GM23248 (cell line): ENCODE results near the gene ZNF334. TPM values are rescaled to one million over a fixed set of nuclear protein-coding genes. Genes with fewer than 3 reads are reported as not detected.

Experiments used
- DNase-seq: peaks from one replicate; pipeline ENCODE4 v3.0.0-alpha.2; 2015
- H2AFZ ChIP-seq: fragments of 200-600 bp; sonication (generic); 2 replicates; pipeline ENCODE4 v1.6.1; 2016; ENCODE audit warnings: antibody characterized with exemption
- H3F3A ChIP-seq: fragments of 200-600 bp; sonication (generic); 2 replicates; pipeline ENCODE4 v1.6.1; 2016; ENCODE audit warnings: mild to moderate bottlenecking, antibody characterized with exemption, mixed run types; ENCODE audit not compliant: insufficient read depth
- H3K27ac ChIP-seq: fragments of 200-600 bp; sonication (generic); 2 replicates; pipeline ENCODE4 v1.5.1; 2016; ENCODE audit warnings: mild to moderate bottlenecking
- H3K27me3 ChIP-seq: fragments of 200-600 bp; sonication (generic); replicated peaks from 2 replicates; pipeline ENCODE4 v1.6.1; 2016; ENCODE audit warnings: mild to moderate bottlenecking; ENCODE audit not compliant: insufficient read depth
- H3K36me3 ChIP-seq: fragments of 200-600 bp; sonication (generic); 2 replicates; pipeline ENCODE4 v1.6.1; 2016; ENCODE audit warnings: low read depth, mild to moderate bottlenecking
- H3K4me1 ChIP-seq: fragments of 200-600 bp; sonication (generic); 2 replicates; pipeline ENCODE4 v1.6.1; 2016; ENCODE audit warnings: mild to moderate bottlenecking; ENCODE audit not compliant: insufficient read depth
- H3K4me2 ChIP-seq: fragments of 200-600 bp; sonication (generic); one replicate; pipeline ENCODE4 v1.6.1; 2016; ENCODE audit warnings: mild to moderate bottlenecking; ENCODE audit not compliant: unreplicated experiment
- H3K4me3 ChIP-seq: fragments of 200-600 bp; sonication (generic); 2 replicates; pipeline ENCODE4 v1.5.1; 2016; ENCODE audit warnings: mild to moderate bottlenecking
- H3K79me2 ChIP-seq: fragments of 200-600 bp; sonication (generic); 2 replicates; pipeline ENCODE4 v1.6.1; 2016; ENCODE audit warnings: mild to moderate bottlenecking; ENCODE audit not compliant: insufficient read depth
- H3K9ac ChIP-seq: fragments of 200-600 bp; sonication (generic); 2 replicates; pipeline ENCODE4 v1.6.1; 2016; ENCODE audit warnings: mild to moderate bottlenecking
- H3K9me2 ChIP-seq: fragments of 200-600 bp; sonication (generic); 2 replicates; pipeline ENCODE4 v1.6.1; 2016; ENCODE audit warnings: mixed run types, mild to moderate bottlenecking, moderate library complexity; ENCODE audit not compliant: insufficient read depth
- H3K9me3 ChIP-seq: fragments of 200-600 bp; sonication (generic); one replicate; pipeline ENCODE4 v1.6.1; 2017; ENCODE audit warnings: low read depth
- H4K20me1 ChIP-seq: fragments of 200-600 bp; sonication (generic); 2 replicates; pipeline ENCODE4 v1.6.0; 2016; ENCODE audit not compliant: insufficient read depth
- EZH2 ChIP-seq: fragments of 200-600 bp; sonication (generic); IDR thresholded peaks from 2 replicates; pipeline ENCODE4 v1.6.1; 2018; ENCODE audit warnings: antibody characterized with exemption, mild to moderate bottlenecking; ENCODE audit not compliant: insufficient read depth, poor library complexity, severe bottlenecking
- EZH2phosphoT487 ChIP-seq: fragments of 200-600 bp; sonication (generic); IDR thresholded peaks from 2 replicates; pipeline ENCODE4 v1.6.1; 2018; ENCODE audit warnings: antibody characterized with exemption, moderate library complexity, mild to moderate bottlenecking, low read depth; ENCODE audit not compliant: insufficient read depth
- WGBS, 2 experiments: methylation state at CpG; one replicate each; pipeline ENCODE4 v1.1.6; 2015 to 2017; ENCODE audit warnings: low lambda C conversion rate in 2 of 2, low coverage in 1 of 2; ENCODE audit errors: missing lambda C conversion rate in 2 of 2; 5-methylcytosine and 5-hydroxymethylcytosine counted together
- in situ Hi-C: fragments of 300-500 bp; cut with MboI; formaldehyde crosslinking; loops from 2 replicates; pipeline ENCODE4 v1.15.0; 2020
- polyA plus RNA-seq: library from polyadenylated mRNA; unstranded; fragments of >200 nt; fragmentation: Nextera tagmentation; extraction: Ambion mirVana; gene quantifications from 2 replicates; pipeline ENCODE4 v1.2.1, GENCODE V29; 2016
- total RNA-seq: library from RNA; depleted of rRNA; stranded (reverse); fragments of >200 nt; shearing (Covaris generic); gene quantifications from 2 replicates; pipeline ENCODE4 v1.2.3, GENCODE V29; 2014

Gene ZNF334
- total and polyA plus RNA-seq, 2 experiments from 2014 or later: 1.1 to 1.4 TPM

GRCh38 chr20:46487628-46488027, 25.7 kb downstream of the ZNF334 start:
- Histone ChIP-seq H2AFZ (no peak overlapping the region), H3K9me3 (no peaks in the 10 kb centered on the region), H3K36me3 (no peaks in the 10 kb centered on the region), H3K4me2 (no peak overlapping the region), H3K9ac (no peak overlapping the region), H3K4me1 (no peaks in the 10 kb centered on the region), H3K27ac (no peak overlapping the region), H3F3A (no peaks in the 10 kb centered on the region), H3K4me3 (no peak overlapping the region), H3K79me2 (no peaks in the 10 kb centered on the region), H3K9me2 (no peaks in the 10 kb centered on the region), H4K20me1 (no peaks in the 10 kb centered on the region), H3K27me3 (peaks cover 23% of the 10 kb centered on the region)
- DNase-seq: no peak
- TF ChIP-seq EZH2 (no peak), EZH2phosphoT487 (no peak)
- in situ Hi-C loops: no loop called here
- WGBS, 2 experiments: 21 to 24% methylated on average over 2 of the region's 2 CpGs

- H3K4me2 ChIP-seq: peak overlapping the region; percentile 59
- no peak overlapping the region for H3K9ac ChIP-seq
- in situ Hi-C loops: no loop called here
- 1 to 4% methylated on average over 4 of the region's 4 CpGs for WGBS, 2 experiments
- H3K79me2 ChIP-seq: no peaks in the 10 kb centered on the region
- TF ChIP-seq EZH2phosphoT487 (no peak), EZH2 (no peak)
- no peaks in the 10 kb centered on the region for H3K9me3 ChIP-seq
- no peaks in the 10 kb centered on the region for H3K4me1 ChIP-seq
- no peaks in the 10 kb centered on the region for H3K9me2 ChIP-seq
- no peak overlapping the region for H3K27ac ChIP-seq
- no peaks in the 10 kb centered on the region for H3F3A ChIP-seq
- no peaks in the 10 kb centered on the region for H3K36me3 ChIP-seq
- DNase-seq: peak; percentile 1
- H2AFZ ChIP-seq: peak overlapping the region; percentile 19; the same call in 1 of the 2 replicates
- H3K27me3 ChIP-seq: peaks cover 23% of the 10 kb centered on the region
- no peaks in the 10 kb centered on the region for H4K20me1 ChIP-seq
- peak overlapping the region; percentile 35; the same call in 1 of the 2 replicates for H3K4me3 ChIP-seq
These were observed 27.9 kb downstream of the ZNF334 start for GRCh38 chr20:46485431-46485830.

GRCh38 chr20:46484954-46485353, 28.4 kb downstream of the ZNF334 start:
- no peak for TF ChIP-seq EZH2phosphoT487
- TF ChIP-seq EZH2: no peak
- H3K9me3 ChIP-seq: no peaks in the 10 kb centered on the region
- H3K4me1 ChIP-seq: no peaks in the 10 kb centered on the region
- H3K79me2 ChIP-seq: no peaks in the 10 kb centered on the region
- 14 to 19% methylated on average over 3 of the region's 3 CpGs for WGBS, 2 experiments
- no peak overlapping the region for H3K9ac ChIP-seq
- no peak for DNase-seq
- H2AFZ ChIP-seq: no peak overlapping the region
- H3K4me3 ChIP-seq: no peak overlapping the region
- H3F3A ChIP-seq: no peaks in the 10 kb centered on the region
- no peak overlapping the region for H3K27ac ChIP-seq
- H3K27me3 ChIP-seq: peaks cover 23% of the 10 kb centered on the region
- H4K20me1 ChIP-seq: no peaks in the 10 kb centered on the region
- in situ Hi-C loops: no loop called here
- no peaks in the 10 kb centered on the region for H3K36me3 ChIP-seq
- no peak overlapping the region for H3K4me2 ChIP-seq
- H3K9me2 ChIP-seq: no peaks in the 10 kb centered on the region

- Histone ChIP-seq H3F3A (no peaks in the 10 kb centered on the region), H3K27ac (no peak overlapping the region), H3K9me3 (no peaks in the 10 kb centered on the region), H3K36me3 (no peaks in the 10 kb centered on the region), H2AFZ (no peak overlapping the region), H3K4me2 (no peak overlapping the region), H4K20me1 (no peaks in the 10 kb centered on the region), H3K79me2 (no peaks in the 10 kb centered on the region), H3K27me3 (peaks cover 23% of the 10 kb centered on the region), H3K4me1 (no peaks in the 10 kb centered on the region), H3K4me3 (no peak overlapping the region), H3K9ac (no peak overlapping the region), H3K9me2 (no peaks in the 10 kb centered on the region)
- WGBS, 2 experiments: 31 to 33% methylated on average over 2 of the region's 2 CpGs
- no peak for TF ChIP-seq EZH2phosphoT487
- in situ Hi-C loops: no loop called here
- DNase-seq: no peak
These were observed 29.5 kb downstream of the ZNF334 start for GRCh38 chr20:46483879-46484278.

GRCh38 chr20:46482864-46483263, 30.5 kb downstream of the ZNF334 start:
- peaks cover 22% of the 10 kb centered on the region for H3K27me3 ChIP-seq
- H3K36me3 ChIP-seq: no peaks in the 10 kb centered on the region
- H3K4me2 ChIP-seq: no peak overlapping the region
- no peaks in the 10 kb centered on the region for H4K20me1 ChIP-seq
- H3K9me3 ChIP-seq: no peaks in the 10 kb centered on the region
- TF ChIP-seq EZH2: no peak
- no peak for TF ChIP-seq EZH2phosphoT487
- 54 to 57% methylated on average over 2 of the region's 2 CpGs for WGBS, 2 experiments
- no peaks in the 10 kb centered on the region for H3K4me1 ChIP-seq
- H3F3A ChIP-seq: no peaks in the 10 kb centered on the region
- H3K79me2 ChIP-seq: no peaks in the 10 kb centered on the region
- in situ Hi-C loops: no loop called here
- no peak for DNase-seq
- H3K4me3 ChIP-seq: no peak overlapping the region
- no peak overlapping the region for H3K27ac ChIP-seq
- H2AFZ ChIP-seq: no peak overlapping the region
- H3K9me2 ChIP-seq: no peaks in the 10 kb centered on the region
- H3K9ac ChIP-seq: no peak overlapping the region
